Astrocyte (in vitro differentiated cells and primary cell): ENCODE data around the gene TKTL1. TPM values are rescaled to one million over a fixed set of nuclear protein-coding genes. Genes with fewer than 3 reads are reported as not detected.

Source experiments
- DNase-seq: peaks from one replicate; pipeline ENCODE4 v3.0.0-alpha.2; 2010; ENCODE audit warnings: low read depth
- FAIRE-seq: peaks from 2 replicates; lab custom pipeline; 2011; peaks lifted over from hg19 to GRCh38; lab: Jason Lieb, UNC
- H2AFZ ChIP-seq: 2 replicates; pipeline ENCODE4 v1.6.0; 2012; ENCODE audit warnings: low read depth, low read length, inconsistent platforms
- H3K27ac ChIP-seq: 2 replicates; pipeline ENCODE4 v1.5.1; 2011; ENCODE audit warnings: low read depth, low read length, inconsistent platforms
- H3K27me3 ChIP-seq: 2 replicates; pipeline ENCODE4 v1.6.0; 2011; ENCODE audit warnings: low read length, inconsistent platforms; ENCODE audit not compliant: insufficient read depth
- H3K36me3 ChIP-seq: 2 replicates; pipeline ENCODE4 v1.5.1; 2011; ENCODE audit warnings: low read length, inconsistent platforms; ENCODE audit not compliant: insufficient read depth
- H3K4me1 ChIP-seq: 2 replicates; pipeline ENCODE4 v1.5.1; 2011; ENCODE audit warnings: low read length, inconsistent platforms; ENCODE audit not compliant: insufficient read depth
- H3K4me2 ChIP-seq: 2 replicates; pipeline ENCODE4 v1.6.0; 2012; ENCODE audit warnings: low read length, inconsistent platforms
- H3K4me3 ChIP-seq: 2 replicates; pipeline ENCODE4 v1.5.1; 2011; ENCODE audit warnings: low read depth, mild to moderate bottlenecking, low read length, inconsistent platforms; ENCODE audit not compliant: insufficient read depth
- H3K79me2 ChIP-seq: 2 replicates; pipeline ENCODE4 v1.6.0; 2012; ENCODE audit warnings: mild to moderate bottlenecking, low read length, inconsistent platforms; ENCODE audit not compliant: insufficient read depth
- H3K9ac ChIP-seq: 2 replicates; pipeline ENCODE4 v1.6.0; 2012; ENCODE audit warnings: mild to moderate bottlenecking, low read length, inconsistent platforms
- H3K9me3 ChIP-seq: 2 replicates; pipeline ENCODE4 v1.5.1; 2012; ENCODE audit warnings: low read depth, mild to moderate bottlenecking, low read length, inconsistent platforms; ENCODE audit not compliant: insufficient read depth
- H4K20me1 ChIP-seq: 2 replicates; pipeline ENCODE4 v1.6.0; 2012; ENCODE audit warnings: low read length, inconsistent platforms; ENCODE audit not compliant: insufficient read depth
- H3K27ac Mint-ChIP-seq: one replicate; pipeline ENCODE4 v1.8.0; 2021; ENCODE audit warnings: mild to moderate bottlenecking, mixed read lengths; ENCODE audit not compliant: unreplicated experiment
- H3K27me3 Mint-ChIP-seq: one replicate; pipeline ENCODE4 v1.8.0; 2021; ENCODE audit warnings: low read depth, mixed read lengths; ENCODE audit not compliant: unreplicated experiment
- H3K36me3 Mint-ChIP-seq: one replicate; pipeline ENCODE4 v1.8.0; 2021; ENCODE audit warnings: low read depth, mixed read lengths; ENCODE audit not compliant: unreplicated experiment
- H3K4me1 Mint-ChIP-seq: one replicate; pipeline ENCODE4 v1.8.0; 2021; ENCODE audit warnings: low read depth, mixed read lengths; ENCODE audit not compliant: unreplicated experiment
- H3K4me3 Mint-ChIP-seq: one replicate; pipeline ENCODE4 v1.8.0; 2021; ENCODE audit warnings: mild to moderate bottlenecking, moderate library complexity, mixed read lengths; ENCODE audit not compliant: unreplicated experiment
- H3K9me3 Mint-ChIP-seq: one replicate; pipeline ENCODE4 v1.8.0; 2021; ENCODE audit warnings: mild to moderate bottlenecking, mixed read lengths; ENCODE audit not compliant: unreplicated experiment
- CTCF ChIP-seq: IDR thresholded peaks from 2 replicates; pipeline ENCODE4 v1.5.1; 2011; ENCODE audit warnings: low read depth, mild to moderate bottlenecking, inconsistent platforms, low read length, moderate library complexity; ENCODE audit not compliant: insufficient read depth
- EZH2 ChIP-seq: IDR thresholded peaks from 2 replicates; pipeline ENCODE4 v1.6.1; 2012; ENCODE audit warnings: mild to moderate bottlenecking, low read length, inconsistent platforms; ENCODE audit not compliant: insufficient read depth
- total RNA-seq: library from RNA; stranded (reverse); gene quantifications from 2 replicates; pipeline ENCODE4 v1.2.1, GENCODE V29; 2021

The TKTL1 gene
- total RNA-seq, 1 donor from 2014 or later, result not detected

- H3K4me2 ChIP-seq, result no peak overlapping the region
- H3K36me3 ChIP-seq, result peaks cover 23% of the 10 kb centered on the region
- DNase-seq (no peak), FAIRE-seq (no peak)
- no peaks in the 10 kb centered on the region for H3K9me3 Mint-ChIP-seq
- H4K20me1 ChIP-seq, result peaks cover 98% of the 10 kb centered on the region
- no peaks in the 10 kb centered on the region for H3K4me1 ChIP-seq
- no peaks in the 10 kb centered on the region for H3K27me3 Mint-ChIP-seq
- H3K4me3 Mint-ChIP-seq, result no peak overlapping the region
- TF ChIP-seq EZH2, result no peak
- no peak for TF ChIP-seq CTCF
- H2AFZ ChIP-seq, result no peak overlapping the region
- no peak overlapping the region for H3K27ac ChIP-seq
- peak overlapping the region; percentile 7 for H3K27ac Mint-ChIP-seq
- H3K4me1 Mint-ChIP-seq, result peaks cover 4% of the 10 kb centered on the region
- peaks cover 50% of the 10 kb centered on the region for H3K79me2 ChIP-seq
- H3K9me3 ChIP-seq, result no peaks in the 10 kb centered on the region
- peaks cover 6% of the 10 kb centered on the region for H3K36me3 Mint-ChIP-seq
- H3K27me3 ChIP-seq, result no peaks in the 10 kb centered on the region
- no peak overlapping the region for H3K9ac ChIP-seq
- H3K4me3 ChIP-seq, result no peak overlapping the region
These were observed 58.9 kb downstream of the TKTL1 start for GRCh38 chrX:154354516-154354915.

GRCh38 chrX:154355094-154355775, 59.6 kb downstream of the TKTL1 start:
- DNase-seq, result no peak
- Mint-ChIP-seq H3K4me1 (peaks cover 4% of the 10 kb centered on the region), H3K27me3 (no peaks in the 10 kb centered on the region), H3K36me3 (peaks cover 6% of the 10 kb centered on the region), H3K27ac (no peak overlapping the region), H3K4me3 (no peak overlapping the region), H3K9me3 (no peaks in the 10 kb centered on the region)
- H3K27me3 ChIP-seq, result no peaks in the 10 kb centered on the region
- no peak overlapping the region for H3K4me2 ChIP-seq
- no peak for FAIRE-seq
- H3K9me3 ChIP-seq, result no peaks in the 10 kb centered on the region
- H3K9ac ChIP-seq, result no peak overlapping the region
- H3K27ac ChIP-seq, result no peak overlapping the region
- H3K36me3 ChIP-seq, result peaks cover 17% of the 10 kb centered on the region
- no peak overlapping the region for H2AFZ ChIP-seq
- peaks cover 57% of the 10 kb centered on the region for H3K79me2 ChIP-seq
- H4K20me1 ChIP-seq, result peaks cover 100% of the 10 kb centered on the region
- TF ChIP-seq EZH2 (no peak), CTCF (no peak)
- H3K4me3 ChIP-seq, result no peak overlapping the region
- H3K4me1 ChIP-seq, result no peaks in the 10 kb centered on the region

- peaks cover 6% of the 10 kb centered on the region for H3K36me3 Mint-ChIP-seq
- Histone ChIP-seq H3K4me1 (no peaks in the 10 kb centered on the region), H3K27ac (no peak overlapping the region), H3K4me3 (no peak overlapping the region), H2AFZ (no peak overlapping the region), H3K4me2 (no peak overlapping the region), H3K27me3 (no peaks in the 10 kb centered on the region), H3K79me2 (peaks cover 61% of the 10 kb centered on the region), H3K9me3 (no peaks in the 10 kb centered on the region), H4K20me1 (peaks cover 100% of the 10 kb centered on the region), H3K36me3 (peaks cover 17% of the 10 kb centered on the region), H3K9ac (no peak overlapping the region)
- H3K4me3 Mint-ChIP-seq, result no peak overlapping the region
- H3K27me3 Mint-ChIP-seq, result no peaks in the 10 kb centered on the region
- H3K27ac Mint-ChIP-seq, result no peak overlapping the region
- FAIRE-seq (no peak), DNase-seq (no peak)
- TF ChIP-seq CTCF (no peak), EZH2 (no peak)
- H3K9me3 Mint-ChIP-seq, result no peaks in the 10 kb centered on the region
- H3K4me1 Mint-ChIP-seq, result peaks cover 5% of the 10 kb centered on the region
These were observed 60.2 kb downstream of the TKTL1 start for GRCh38 chrX:154355776-154356140.
